K562 (cell line): ENCODE measurements around the gene PEX3.

Experiments
- CCAR2 ChIP-seq: fragments of 200-400 bp; formaldehyde crosslinking; IDR thresholded peaks from 2 replicates; pipeline ENCODE4 v1.6.1; 2017; ENCODE audit warnings: mild to moderate bottlenecking, low read depth, low read length
- ETV6 ChIP-seq, 3 experiments: fragments of 150-350 bp in 1 of 3; sonication (generic) in 1 of 3; formaldehyde crosslinking in 1 of 3; IDR thresholded peaks; 2 replicates each; pipeline versions ENCODE4 v1.6.1 to v1.8.0; 2014 to 2022; ENCODE audit warnings: borderline replicate concordance in 2 of 3, low read depth in 2 of 3, antibody characterized with exemption in 1 of 3, low read length in 1 of 3, mild to moderate bottlenecking in 1 of 3, missing genetic modification reagents in 1 of 3
- EZH2 ChIP-seq: IDR thresholded peaks from 2 replicates; pipeline ENCODE4 v1.6.1; 2012; ENCODE audit warnings: low read depth, mild to moderate bottlenecking, inconsistent platforms, low read length, borderline replicate concordance
- HDAC2 ChIP-seq: fragments of 450-650 bp; IDR thresholded peaks from 2 replicates; pipeline ENCODE4 v1.6.1; 2016; ENCODE audit warnings: mild to moderate bottlenecking
- KDM1A ChIP-seq, 2 experiments: fragments of 450-650 bp; IDR thresholded peaks; 2 replicates each; pipeline ENCODE4 v1.6.1; 2016; ENCODE audit warnings: mild to moderate bottlenecking in 2 of 2
- NR3C1 ChIP-seq: sonication (generic); formaldehyde crosslinking; IDR thresholded peaks from 2 replicates; pipeline ENCODE4 v1.8.1; 2022; ENCODE audit warnings: missing genetic modification reagents
- SP2 ChIP-seq: IDR thresholded peaks from 2 replicates; pipeline ENCODE4 v1.6.1; 2011; ENCODE audit warnings: mild to moderate bottlenecking, low read depth, low read length, moderate library complexity; ENCODE audit not compliant: poor library complexity, severe bottlenecking; ENCODE audit errors: extremely low read depth
- TEAD2 ChIP-seq: fragments of 450-650 bp; IDR thresholded peaks from 2 replicates; pipeline ENCODE4 v1.6.1; 2016; ENCODE audit warnings: missing genetic modification characterization, control low read depth, missing compliant biosample characterization
- ZNF24 ChIP-seq: fragments of 450-650 bp; IDR thresholded peaks from 2 replicates; pipeline ENCODE4 v1.6.1; 2016
- ZNF263 ChIP-seq: sonication (generic); formaldehyde crosslinking; IDR thresholded peaks from 2 replicates; pipeline ENCODE4 v1.8.0; 2022; ENCODE audit warnings: mild to moderate bottlenecking, missing genetic modification reagents, borderline replicate concordance
- ZNF717 ChIP-seq: fragments of 250-450 bp; sonication (Bioruptor Pico); IDR thresholded peaks from 2 replicates; pipeline ENCODE4 v1.5.0; 2021
- TF ChIP-seq, protein P1 (sequence below), 2 experiments: fragments of 450-650 bp; formaldehyde crosslinking in 1 of 2; IDR thresholded peaks; 2 replicates each; pipeline versions ENCODE4 v1.4.0 to v1.6.1; 2014 to 2020; ENCODE audit warnings: mild to moderate bottlenecking in 2 of 2, borderline replicate concordance in 1 of 2, low read depth in 1 of 2
- TF ChIP-seq, protein P2 (sequence below): sonication (generic); formaldehyde crosslinking; IDR thresholded peaks from 2 replicates; pipeline ENCODE4 v1.9.0; 2022; ENCODE audit warnings: mild to moderate bottlenecking, missing genetic modification reagents
- TF ChIP-seq, protein P3 (sequence below), 3 experiments: IDR thresholded peaks in 2 of 3; conservative IDR thresholded peaks in 1 of 3; 2 replicates each; pipeline ENCODE4 v1.5.1; 2011 to 2012; ENCODE audit warnings: low read length in 3 of 3, mild to moderate bottlenecking in 3 of 3, control low read depth in 2 of 3, improper control_type of control experiment in 1 of 3, inconsistent platforms in 1 of 3, low read depth in 1 of 3, mixed read lengths in 1 of 3, moderate library complexity in 1 of 3; ENCODE audit not compliant: insufficient read depth in 2 of 3

DNA sequence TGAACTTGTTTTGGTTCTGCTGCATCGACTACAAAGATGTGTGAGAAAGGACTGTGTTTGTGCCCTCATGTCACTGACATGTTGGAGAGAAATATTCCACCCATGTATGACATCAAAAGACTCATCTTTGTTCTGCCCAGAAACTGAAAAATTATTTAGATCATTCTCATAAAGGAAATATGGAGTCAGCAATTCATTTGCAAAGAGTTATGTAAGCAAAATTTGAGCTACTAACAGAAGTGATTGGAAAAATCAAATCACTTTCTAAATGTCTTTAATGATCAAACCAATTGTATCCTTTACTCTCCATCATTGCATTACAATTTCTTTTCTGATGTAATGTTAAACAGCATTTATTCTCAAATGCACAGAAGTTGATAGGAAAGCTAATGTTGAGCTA lies 19.4 kb upstream of the PEX3 start:
- no peak for TF ChIP-seq SP2
- TF ChIP-seq, protein P1, sequence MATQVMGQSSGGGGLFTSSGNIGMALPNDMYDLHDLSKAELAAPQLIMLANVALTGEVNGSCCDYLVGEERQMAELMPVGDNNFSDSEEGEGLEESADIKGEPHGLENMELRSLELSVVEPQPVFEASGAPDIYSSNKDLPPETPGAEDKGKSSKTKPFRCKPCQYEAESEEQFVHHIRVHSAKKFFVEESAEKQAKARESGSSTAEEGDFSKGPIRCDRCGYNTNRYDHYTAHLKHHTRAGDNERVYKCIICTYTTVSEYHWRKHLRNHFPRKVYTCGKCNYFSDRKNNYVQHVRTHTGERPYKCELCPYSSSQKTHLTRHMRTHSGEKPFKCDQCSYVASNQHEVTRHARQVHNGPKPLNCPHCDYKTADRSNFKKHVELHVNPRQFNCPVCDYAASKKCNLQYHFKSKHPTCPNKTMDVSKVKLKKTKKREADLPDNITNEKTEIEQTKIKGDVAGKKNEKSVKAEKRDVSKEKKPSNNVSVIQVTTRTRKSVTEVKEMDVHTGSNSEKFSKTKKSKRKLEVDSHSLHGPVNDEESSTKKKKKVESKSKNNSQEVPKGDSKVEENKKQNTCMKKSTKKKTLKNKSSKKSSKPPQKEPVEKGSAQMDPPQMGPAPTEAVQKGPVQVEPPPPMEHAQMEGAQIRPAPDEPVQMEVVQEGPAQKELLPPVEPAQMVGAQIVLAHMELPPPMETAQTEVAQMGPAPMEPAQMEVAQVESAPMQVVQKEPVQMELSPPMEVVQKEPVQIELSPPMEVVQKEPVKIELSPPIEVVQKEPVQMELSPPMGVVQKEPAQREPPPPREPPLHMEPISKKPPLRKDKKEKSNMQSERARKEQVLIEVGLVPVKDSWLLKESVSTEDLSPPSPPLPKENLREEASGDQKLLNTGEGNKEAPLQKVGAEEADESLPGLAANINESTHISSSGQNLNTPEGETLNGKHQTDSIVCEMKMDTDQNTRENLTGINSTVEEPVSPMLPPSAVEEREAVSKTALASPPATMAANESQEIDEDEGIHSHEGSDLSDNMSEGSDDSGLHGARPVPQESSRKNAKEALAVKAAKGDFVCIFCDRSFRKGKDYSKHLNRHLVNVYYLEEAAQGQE (IDR thresholded peaks at IDR 0.05; ENCODE audit: borderline replicate concordance) = no peak
- TF ChIP-seq, protein P1 (CRISPR knock-in tag; IDR thresholded peaks at IDR 0.05; ENCODE audit: low read depth) = no peak
- no peak for TF ChIP-seq EZH2
- no peak for TF ChIP-seq TEAD2 (tag)
- no peak for TF ChIP-seq ETV6 (IDR thresholded peaks at IDR 0.05; ENCODE audit: borderline replicate concordance in 1 of 2, low read depth in 2 of 2, low read length in 1 of 2)
- no peak for TF ChIP-seq ETV6 (CRISPR knock-in tag; IDR thresholded peaks at IDR 0.05; ENCODE audit: borderline replicate concordance)
- no peak for TF ChIP-seq CCAR2
- no peak for TF ChIP-seq ZNF24
- TF ChIP-seq, protein P2, sequence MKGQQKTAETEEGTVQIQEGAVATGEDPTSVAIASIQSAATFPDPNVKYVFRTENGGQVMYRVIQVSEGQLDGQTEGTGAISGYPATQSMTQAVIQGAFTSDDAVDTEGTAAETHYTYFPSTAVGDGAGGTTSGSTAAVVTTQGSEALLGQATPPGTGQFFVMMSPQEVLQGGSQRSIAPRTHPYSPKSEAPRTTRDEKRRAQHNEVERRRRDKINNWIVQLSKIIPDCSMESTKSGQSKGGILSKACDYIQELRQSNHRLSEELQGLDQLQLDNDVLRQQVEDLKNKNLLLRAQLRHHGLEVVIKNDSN = no peak
- no peak for TF ChIP-seq HDAC2
- TF ChIP-seq, protein P3, sequence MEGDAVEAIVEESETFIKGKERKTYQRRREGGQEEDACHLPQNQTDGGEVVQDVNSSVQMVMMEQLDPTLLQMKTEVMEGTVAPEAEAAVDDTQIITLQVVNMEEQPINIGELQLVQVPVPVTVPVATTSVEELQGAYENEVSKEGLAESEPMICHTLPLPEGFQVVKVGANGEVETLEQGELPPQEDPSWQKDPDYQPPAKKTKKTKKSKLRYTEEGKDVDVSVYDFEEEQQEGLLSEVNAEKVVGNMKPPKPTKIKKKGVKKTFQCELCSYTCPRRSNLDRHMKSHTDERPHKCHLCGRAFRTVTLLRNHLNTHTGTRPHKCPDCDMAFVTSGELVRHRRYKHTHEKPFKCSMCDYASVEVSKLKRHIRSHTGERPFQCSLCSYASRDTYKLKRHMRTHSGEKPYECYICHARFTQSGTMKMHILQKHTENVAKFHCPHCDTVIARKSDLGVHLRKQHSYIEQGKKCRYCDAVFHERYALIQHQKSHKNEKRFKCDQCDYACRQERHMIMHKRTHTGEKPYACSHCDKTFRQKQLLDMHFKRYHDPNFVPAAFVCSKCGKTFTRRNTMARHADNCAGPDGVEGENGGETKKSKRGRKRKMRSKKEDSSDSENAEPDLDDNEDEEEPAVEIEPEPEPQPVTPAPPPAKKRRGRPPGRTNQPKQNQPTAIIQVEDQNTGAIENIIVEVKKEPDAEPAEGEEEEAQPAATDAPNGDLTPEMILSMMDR (IDR thresholded peaks at IDR 0.05 in 2 of 3, conservative IDR thresholded peaks at IDR 0.05 in 1 of 3; ENCODE audit: insufficient read depth in 2 of 3, low read depth in 1 of 3, low read length in 3 of 3) = no peak
- no peak for TF ChIP-seq KDM1A (IDR thresholded peaks at IDR 0.05)
- TF ChIP-seq NR3C1 (CRISPR knock-in tag) = no peak
- TF ChIP-seq ZNF717 = no peak
- no peak for TF ChIP-seq ZNF263 (CRISPR knock-in tag)
